T follicular helper cell (primary cell): ENCODE data around the gene TP63.
"Not testable (repeated sequence)": the region's sequence is repeated elsewhere in the genome, so short reads cannot be mapped to it uniquely, and the experiment has no call there.

Source experiments
- DNase-seq: peaks from one replicate; pipeline ENCODE4 v3.0.0-alpha.2; 2020; ENCODE audit warnings: low read depth

TP63 gene

GRCh38 chr3:189625572-189625971, 5.6 kb upstream of the TP63 start:
- DNase-seq: no peak

GRCh38 chr3:189626286-189626685, 4.9 kb upstream of the TP63 start:
- DNase-seq: no peak

GRCh38 chr3:189629803-189630455, 1.3 kb upstream of the TP63 start:
- DNase-seq: no peak

GRCh38 chr3:189630767-189631372, 319 bp upstream of the TP63 start:
- no peak for DNase-seq

GRCh38 chr3:189631409-189631808, 220 bp downstream of the TP63 start:
- no peak for DNase-seq

- DNase-seq: no peak
Observed at GRCh38 chr3:189632242-189632641, 1.1 kb downstream of the TP63 start.

- DNase-seq: no peak
Observed at GRCh38 chr3:189635339-189635738, 4.2 kb downstream of the TP63 start.

GRCh38 chr3:189636048-189636447, 4.9 kb downstream of the TP63 start:
- no peak for DNase-seq

GRCh38 chr3:189637750-189638149, 6.6 kb downstream of the TP63 start:
- DNase-seq: no peak

GRCh38 chr3:189638276-189639031, 7.3 kb downstream of the TP63 start:
- DNase-seq: no peak

- DNase-seq: no peak
Observed at GRCh38 chr3:189641776-189642175, 10.6 kb downstream of the TP63 start.

- no peak for DNase-seq
Observed at GRCh38 chr3:189646853-189647542, 15.8 kb downstream of the TP63 start.

GRCh38 chr3:189652042-189652441, 20.9 kb downstream of the TP63 start:
- DNase-seq: no peak

- DNase-seq: no peak
Observed at GRCh38 chr3:189655617-189656016, 24.4 kb downstream of the TP63 start.

GRCh38 chr3:189659571-189659970, 28.4 kb downstream of the TP63 start:
- no peak for DNase-seq

GRCh38 chr3:189664311-189664710, 33.1 kb downstream of the TP63 start:
- no peak for DNase-seq

- not testable (repeated sequence) for DNase-seq
Observed at GRCh38 chr3:189672346-189672745, 41.2 kb downstream of the TP63 start.

GRCh38 chr3:189673535-189673934, 42.3 kb downstream of the TP63 start:
- no peak for DNase-seq

- no peak for DNase-seq
Observed at GRCh38 chr3:189674249-189674913, 43.2 kb downstream of the TP63 start.

- no peak for DNase-seq
Observed at GRCh38 chr3:189677667-189678066, 46.5 kb downstream of the TP63 start.

GRCh38 chr3:189680723-189681122, 49.5 kb downstream of the TP63 start:
- no peak for DNase-seq
